ENCODE measurements around the gene PKNOX2. TPM values are rescaled to one million over a fixed set of nuclear protein-coding genes. Genes with fewer than 3 reads are reported as not detected.

Gene PKNOX2
- total and polyA plus RNA-seq, 2 of the 8 experiments (the other 6 are each of a cell fraction or from before 2014, with no cell fraction given): 2.0 TPM

GRCh38 chr11:125326126-125326525 is 161.6 kb downstream of the PKNOX2 start:
- H3K23me2 ChIP-seq (ENCODE audit: low read depth, low read length): no peaks in the 10 kb centered on the region; the same call in 1 of the 2 replicates
- no peak overlapping the region for H2BK12ac ChIP-seq (ENCODE audit: low read depth, low read length)
- 91% methylated on average over 4 of the region's 4 CpGs; no CpG with 5 or more reads in 1 of the 2 experiments for WGBS, 2 experiments (ENCODE audit: extremely low coverage in 1 of 2, insufficient coverage in 1 of 2, insufficient read length in 1 of 2, insufficient replicate concordance in 2 of 2, low coverage in 1 of 2, low lambda C conversion rate in 2 of 2, missing lambda C conversion rate in 1 of 2)
- no peaks in the 10 kb centered on the region for H3K79me1 ChIP-seq (ENCODE audit: low read depth, low read length)
- no peaks in the 10 kb centered on the region for H3K9me3 ChIP-seq (ENCODE audit: insufficient read depth in 2 of 2, low read depth in 1 of 2, low read length in 1 of 2)
- H3K4me3 ChIP-seq (ENCODE audit: extremely low read depth in 1 of 4, insufficient read depth in 2 of 4, low read depth in 3 of 4, low read length in 4 of 4): no peak overlapping the region
- no peaks in the 10 kb centered on the region for H4K20me1 ChIP-seq (replicated peaks in 1 of 2; ENCODE audit: control insufficient read depth in 1 of 2, insufficient read depth in 2 of 2, low read length in 2 of 2)
- no peaks in the 10 kb centered on the region; a peak in 1 of 7 replicates for H3K4me1 ChIP-seq (replicated peaks in 1 of 4; ENCODE audit: control insufficient read depth in 3 of 4, insufficient read depth in 4 of 4, low read length in 3 of 4)
- no peak overlapping the region for H4K8ac ChIP-seq (ENCODE audit: extremely low read depth, insufficient read depth, low read length)
- H3K27ac ChIP-seq (ENCODE audit: low read depth, low read length): no peak overlapping the region
- FAIRE-seq (no peak), DNase-seq (ENCODE audit: low read depth in 1 of 2, low spot score in 2 of 2) (no peak)
- no peak overlapping the region for H4K5ac ChIP-seq (ENCODE audit: insufficient read length, low read depth, low read length)
- no peak overlapping the region for H2BK120ac ChIP-seq (replicated peaks; ENCODE audit: low read depth, low read length)
- TF ChIP-seq EGR1 (IDR thresholded peaks at IDR 0.05; ENCODE audit: borderline replicate concordance, low read depth, low read length): no peak
- no peak overlapping the region for H4K91ac ChIP-seq (replicated peaks; ENCODE audit: insufficient read length, low read length)
- no peak overlapping the region for H3K4ac ChIP-seq (replicated peaks; ENCODE audit: insufficient read length, low read depth, low read length)
- no peak overlapping the region for H2BK5ac ChIP-seq (ENCODE audit: low read depth, low read length)
- H2BK20ac ChIP-seq (ENCODE audit: low read length): no peak overlapping the region
- no peak overlapping the region for H3K9ac ChIP-seq (replicated peaks in 1 of 4; ENCODE audit: extremely low read depth in 1 of 4, low read depth in 3 of 4, low read length in 3 of 4)
- CTCF ChIA-PET (ENCODE audit: partially characterized antibody): interaction anchor here (0.6 to 12.3 kb wide), 11 partner anchors 9 to 185 kb away, joined by 3 to 198 read pairs (median 4); no protein-coding TSS in a partner anchor
- no peak overlapping the region for H3K23ac ChIP-seq (ENCODE audit: insufficient read length)
- H2AFZ ChIP-seq (ENCODE audit: low read length): no peak overlapping the region
- H3K79me2 ChIP-seq (ENCODE audit: control insufficient read depth in 1 of 2, insufficient read depth in 2 of 2, low read length in 2 of 2): no peaks in the 10 kb centered on the region
- H3K56ac ChIP-seq (replicated peaks; ENCODE audit: insufficient read length, low read depth, low read length): no peak overlapping the region
- no peak overlapping the region for H3K4me2 ChIP-seq (ENCODE audit: insufficient read depth in 1 of 2, low read depth in 2 of 2, low read length in 2 of 2)
- no peak overlapping the region for H2BK15ac ChIP-seq (ENCODE audit: low read length)
- no peak overlapping the region for H2AK5ac ChIP-seq (ENCODE audit: low read depth, low read length)
- no peak overlapping the region for H3K18ac ChIP-seq (ENCODE audit: extremely low read depth, low read length)
- POLR2A ChIA-PET (ENCODE audit: partially characterized antibody): no interaction called here
- no peaks in the 10 kb centered on the region for H3K36me3 ChIP-seq (ENCODE audit: control insufficient read depth in 2 of 4, insufficient read depth in 4 of 4, low read length in 3 of 4)
- no peak overlapping the region for H3K14ac ChIP-seq (ENCODE audit: insufficient read length)
- no peaks in the 10 kb centered on the region for H3K27me3 ChIP-seq (replicated peaks in 1 of 4; ENCODE audit: control insufficient read depth in 3 of 4, extremely low read depth in 1 of 4, insufficient read depth in 3 of 4, low read length in 3 of 4)

Data from H1 (cell line).